Stimulated activated CD8-positive, alpha-beta memory T cell treated with anti-CD3 and anti-CD28 coated beads, Interleukin-15, amount 100 ng/mL, for 1 hour (primary cell): ENCODE measurements around the gene OTUD1.

Experiments used
- DNase-seq: peaks from one replicate; pipeline ENCODE4 v3.0.0-alpha.2; 2020; ENCODE audit warnings: low read depth

OTUD1 gene

DNA sequence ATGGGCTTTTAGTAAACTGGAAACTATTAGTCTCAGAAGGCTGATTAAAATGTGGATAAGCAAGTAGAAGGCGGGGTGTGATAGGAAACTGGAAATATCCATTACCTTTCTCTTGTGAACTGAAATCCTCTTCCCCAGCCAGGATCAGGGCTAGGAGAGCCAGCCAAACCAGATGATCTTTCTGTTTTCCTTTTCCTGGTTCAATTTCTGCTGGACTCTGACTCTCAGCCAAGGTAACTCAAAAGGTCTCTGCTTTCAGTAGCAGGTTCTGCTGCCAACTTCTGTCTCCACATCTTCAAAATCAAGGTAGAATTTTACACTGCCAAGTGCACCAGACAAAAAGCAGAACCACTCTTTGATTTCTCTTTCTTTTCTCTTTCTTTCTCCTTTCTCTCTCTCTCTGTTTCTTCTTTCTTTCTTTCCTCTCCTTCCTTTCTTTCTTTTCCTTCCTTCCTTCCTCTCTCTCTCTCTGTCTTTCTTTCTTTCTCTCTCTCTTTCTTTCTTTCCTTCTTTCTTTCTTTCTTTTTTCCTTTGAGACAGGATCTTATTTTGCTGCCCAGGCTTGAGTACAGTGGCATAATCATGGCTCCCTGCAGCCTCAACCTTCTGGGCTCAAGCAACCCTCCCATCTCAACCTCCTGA, 30.8 kb downstream of the OTUD1 start:
- DNase-seq, result no peak

DNA sequence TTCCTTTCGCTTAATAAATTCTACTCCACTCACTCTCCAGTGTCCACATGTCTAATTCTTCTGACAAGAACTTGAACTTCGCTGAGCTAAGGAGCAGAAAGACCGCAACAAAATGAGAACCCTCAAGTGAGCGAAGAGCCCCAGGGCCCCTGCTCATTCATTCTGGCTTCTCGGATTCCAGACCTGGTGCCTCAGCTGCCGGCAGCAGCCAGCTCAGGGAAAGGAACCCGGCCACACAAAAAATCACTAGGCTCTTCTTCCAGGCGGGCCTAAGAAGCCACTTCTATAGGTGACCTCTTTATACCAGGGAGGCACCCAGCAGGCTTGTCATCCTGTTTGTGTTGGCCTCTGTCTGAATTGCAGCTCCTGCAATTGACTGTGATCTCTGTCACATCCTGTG, 33.3 kb downstream of the OTUD1 start:
- DNase-seq, result no peak

DNA sequence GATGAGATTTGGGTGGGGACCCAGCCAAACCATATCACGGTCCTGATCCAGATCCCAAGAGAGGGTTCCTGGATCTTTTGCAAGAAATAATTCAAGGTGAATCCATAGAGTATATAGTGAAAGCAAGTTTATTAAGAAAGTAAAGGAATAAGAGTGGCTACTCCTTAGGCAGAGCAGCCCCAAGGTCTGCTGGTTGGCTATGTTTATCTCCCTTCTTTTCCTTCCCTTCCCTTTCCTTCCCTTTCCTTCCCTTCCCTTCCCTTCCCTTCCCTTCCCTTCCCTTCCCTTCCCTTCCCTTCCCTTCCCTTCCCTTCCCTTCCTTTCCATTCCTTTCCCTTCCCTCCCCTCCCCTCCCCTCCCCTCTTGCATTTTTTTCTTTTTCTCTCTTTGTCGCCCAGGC, 35.2 kb downstream of the OTUD1 start:
- no peak for DNase-seq

DNA sequence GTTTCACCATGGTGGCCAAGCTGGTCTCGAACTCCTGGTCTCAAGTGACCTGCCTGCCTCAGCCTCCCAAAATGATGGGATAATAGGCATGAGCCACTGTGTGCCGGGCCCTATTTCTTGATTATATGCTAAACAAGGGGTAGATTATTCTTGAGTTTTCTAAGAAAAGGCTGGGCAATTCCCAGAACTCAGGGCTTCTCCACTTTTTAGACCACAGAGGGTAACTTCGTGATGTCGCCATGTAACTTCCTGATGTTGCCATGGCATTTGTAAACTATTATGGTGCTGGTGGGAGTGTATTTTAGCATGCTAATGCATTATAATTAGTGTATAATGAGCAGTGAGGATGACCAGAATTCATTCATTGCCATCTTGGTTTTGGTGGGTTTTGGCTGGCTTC, 35.8 kb downstream of the OTUD1 start:
- no peak for DNase-seq

DNA sequence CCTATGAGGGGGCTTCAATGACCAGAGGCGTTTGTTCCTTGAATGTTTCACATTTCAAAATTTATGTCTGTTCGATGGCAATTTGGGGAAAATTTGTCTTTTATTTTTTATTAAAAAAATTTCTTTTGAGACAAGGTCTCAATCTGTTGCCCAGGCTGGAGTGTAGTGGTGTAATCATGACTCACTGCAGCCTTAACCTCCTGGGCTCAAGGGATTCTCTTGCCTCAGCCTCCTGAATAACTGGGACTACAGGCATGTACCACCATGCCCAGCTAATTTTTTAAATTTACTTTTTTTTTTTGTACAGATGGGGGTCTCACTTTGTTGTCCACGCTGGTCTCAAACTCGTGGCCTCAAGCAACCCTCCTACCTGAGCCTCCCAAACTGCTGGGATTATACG, 39.7 kb downstream of the OTUD1 start:
- DNase-seq, result no peak

DNA sequence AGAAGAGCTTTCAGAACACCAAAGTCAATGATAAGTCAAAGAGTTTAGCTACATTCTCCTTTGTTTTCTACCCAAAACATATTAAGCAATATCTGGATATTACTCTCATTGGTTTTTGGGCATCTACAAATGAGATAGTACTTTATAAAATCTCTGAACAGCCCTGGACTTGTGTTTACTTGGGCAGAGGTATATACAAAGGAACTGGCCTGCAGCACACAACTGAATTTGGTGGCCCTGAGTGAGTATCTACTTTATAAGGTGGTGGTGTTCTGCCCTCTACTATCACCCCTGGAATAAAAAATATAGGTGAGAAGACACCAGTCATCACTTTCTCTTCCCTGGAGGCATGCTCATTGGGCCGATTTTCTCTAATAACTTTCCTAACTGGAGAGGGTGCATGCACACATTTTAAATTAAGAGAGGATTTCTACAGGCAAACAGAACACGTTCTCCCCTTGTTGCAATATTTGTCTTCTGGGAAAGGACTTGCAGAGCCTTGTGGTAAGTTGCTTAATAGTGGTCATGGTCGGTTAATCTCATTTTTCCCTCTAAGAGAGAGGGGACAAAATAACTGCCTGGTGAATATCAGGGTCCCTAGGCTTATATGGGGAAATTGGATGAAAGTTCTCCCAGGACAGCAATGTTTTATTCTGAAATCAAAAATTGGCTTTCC, 41.1 kb downstream of the OTUD1 start:
- no peak for DNase-seq

DNA sequence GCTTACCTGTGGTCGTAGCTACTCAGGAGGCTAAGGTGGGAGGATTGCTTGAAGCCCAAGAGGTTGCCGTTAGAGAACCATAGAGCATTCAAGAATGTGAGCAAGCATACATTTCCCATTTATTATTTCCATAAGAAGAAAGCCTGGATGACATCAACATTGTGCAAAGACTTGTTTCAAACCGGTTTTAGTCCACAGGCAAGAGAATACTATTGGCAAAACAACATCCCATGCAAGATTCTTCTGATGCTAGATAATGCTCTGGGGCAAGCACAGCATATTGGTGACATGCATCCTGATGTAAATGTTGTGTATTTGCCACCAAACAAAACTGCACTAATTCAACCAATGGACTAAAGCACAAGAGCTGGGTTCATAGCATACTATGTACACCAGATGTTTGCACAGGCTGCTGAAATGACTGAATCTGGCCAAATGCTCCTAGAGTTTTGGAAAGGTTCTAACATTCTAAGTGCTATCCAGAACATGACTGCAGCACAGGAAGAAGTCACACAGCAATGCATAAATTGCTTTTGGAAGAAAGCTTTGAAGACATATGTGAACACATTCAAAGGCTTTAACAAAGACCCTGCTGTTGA, 42.6 kb downstream of the OTUD1 start:
- no peak for DNase-seq

DNA sequence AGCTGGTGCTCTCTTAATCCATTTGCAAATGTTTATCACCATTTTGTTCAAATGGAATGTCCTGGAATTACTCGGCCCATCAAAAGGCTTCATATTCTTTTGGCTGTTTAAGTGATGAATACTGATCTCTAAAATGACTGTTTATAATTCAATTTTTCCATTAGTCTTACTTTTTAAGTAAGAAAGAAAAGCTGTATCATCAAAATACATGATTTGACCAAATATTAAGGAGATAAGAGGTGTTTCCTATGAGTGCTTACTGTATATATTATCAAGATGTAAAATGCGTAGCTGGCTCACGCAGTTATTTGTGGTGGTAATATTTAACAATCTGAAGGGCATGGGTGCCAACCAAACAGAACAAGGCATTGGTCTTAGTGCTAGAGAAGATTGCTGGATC, 51.2 kb downstream of the OTUD1 start:
- DNase-seq, result no peak
